HCT116 (cell line): ENCODE data around the gene NHSL2. TPM values are rescaled to one million over a fixed set of nuclear protein-coding genes. Genes with fewer than 3 reads are reported as not detected.

Experiments used
- ATAC-seq: fragments of 200-7000 bp; cut with Tn5 transposase; 2 replicates; pipeline ENCODE4 v1.9.1; 2020; ENCODE audit warnings: mild to moderate bottlenecking, moderate library complexity
- BruUV-seq: library from RNA; stranded (reverse); fragments of 400-500 nt; replicated peaks from 2 replicates; lab custom pipeline; 2021; lab: Mats Ljungman, UMichigan
- CTCF ChIA-PET: fragments of 300-600 bp; sonication (Branson Sonifier 250); formaldehyde crosslinking; loops from one replicate; lab custom pipeline; 2021; ENCODE audit warnings: antibody characterized with exemption; lab: Charles Lee
- POLR2A ChIA-PET: fragments of 300-600, 350-600 bp; sonication (Branson Sonifier 250); formaldehyde crosslinking; loops from one replicate; lab custom pipeline; 2021; ENCODE audit warnings: antibody characterized with exemption; lab: Charles Lee
- RAD21 ChIA-PET, 2 experiments: fragments of 300-600 bp; sonication (Branson Sonifier 250); formaldehyde crosslinking; loops; one replicate each; lab custom pipeline; 2023; ENCODE audit warnings: low total read pairs in 2 of 2; ENCODE audit not compliant: uncharacterized antibody in 2 of 2, unreplicated experiment in 2 of 2, low non-redundant PET in 1 of 2; lab: Charles Lee
- DNase-seq: peaks from one replicate; pipeline ENCODE4 v3.0.0-alpha.2; 2010; ENCODE audit warnings: low read depth, low spot score
- H2AFZ ChIP-seq: fragments of 200-600 bp; shearing (Covaris generic), sonication (generic); 2 replicates; pipeline ENCODE4 v1.6.1; 2017; ENCODE audit warnings: low read depth, mixed run types, mixed read lengths, antibody characterized with exemption, low read length; ENCODE audit not compliant: poor library complexity, severe bottlenecking
- H3K27ac ChIP-seq: 2 replicates; pipeline ENCODE4 v1.5.1; 2012; ENCODE audit warnings: low read depth, low read length
- H3K27me3 ChIP-seq: fragments of 200-600 bp; sonication (generic); 2 replicates; pipeline ENCODE4 v1.6.1; 2016; ENCODE audit warnings: mixed run types, low read length, mixed read lengths; ENCODE audit not compliant: insufficient read depth
- H3K36me3 ChIP-seq, 2 experiments: fragments of 200-500 bp in 1 of 2; fragments of 200-600 bp in 1 of 2; sonication (Bioruptor generic) in 1 of 2; sonication (generic) in 1 of 2; 2 replicates each; pipeline versions ENCODE4 v1.5.1 to v1.6.1; 2014 to 2016; ENCODE audit warnings: low read length in 2 of 2, inconsistent platforms in 1 of 2, mixed read lengths in 1 of 2, mixed run types in 1 of 2; ENCODE audit not compliant: insufficient read depth in 2 of 2, control insufficient read depth in 1 of 2
- H3K4me1 ChIP-seq, 2 experiments: fragments of 200-600 bp in 1 of 2; sonication (generic) in 1 of 2; 2 replicates each; pipeline versions ENCODE4 v1.5.1 to v1.6.1; 2012 to 2017; ENCODE audit warnings: low read length in 2 of 2, inconsistent platforms in 1 of 2, mild to moderate bottlenecking in 1 of 2, mixed read lengths in 1 of 2, mixed run types in 1 of 2, moderate library complexity in 1 of 2; ENCODE audit not compliant: insufficient read depth in 2 of 2, control insufficient read depth in 1 of 2
- H3K4me2 ChIP-seq: fragments of 200-600 bp; sonication (generic); 2 replicates; pipeline ENCODE4 v1.6.1; 2017; ENCODE audit warnings: mixed run types, low read length, mixed read lengths
- H3K4me3 ChIP-seq, 2 experiments: fragments of 200-600 bp in 1 of 2; sonication (generic) in 1 of 2; replicated peaks in 1 of 2; 2 replicates each; pipeline ENCODE4 v1.5.1; 2011 to 2016; ENCODE audit warnings: low read length in 2 of 2, control low read depth in 1 of 2, low read depth in 1 of 2, mild to moderate bottlenecking in 1 of 2, mixed read lengths in 1 of 2, mixed run types in 1 of 2
- H3K79me2 ChIP-seq: fragments of 200-600 bp; sonication (generic); 2 replicates; pipeline ENCODE4 v1.6.1; 2017; ENCODE audit warnings: mild to moderate bottlenecking, mixed run types, low read length, moderate library complexity, mixed read lengths; ENCODE audit not compliant: insufficient read depth
- H3K9ac ChIP-seq: fragments of 200-600 bp; sonication (generic); 2 replicates; pipeline ENCODE4 v1.6.1; 2016; ENCODE audit warnings: low read length, mixed read lengths
- H3K9me2 ChIP-seq: fragments of 200-600 bp; sonication (generic), shearing (Covaris generic); 2 replicates; pipeline ENCODE4 v1.6.1; 2017; ENCODE audit warnings: mixed run types, mild to moderate bottlenecking, moderate library complexity; ENCODE audit not compliant: insufficient read depth
- H3K9me3 ChIP-seq, 2 experiments: fragments of 200-500 bp in 1 of 2; fragments of 200-600 bp in 1 of 2; sonication (Bioruptor generic) in 1 of 2; sonication (generic) in 1 of 2; 2 replicates each; pipeline ENCODE4 v1.6.1; 2014 to 2017; ENCODE audit warnings: low read length in 2 of 2, mixed read lengths in 2 of 2, inconsistent platforms in 1 of 2, low read depth in 1 of 2, mild to moderate bottlenecking in 1 of 2, mixed run types in 1 of 2, moderate library complexity in 1 of 2; ENCODE audit not compliant: control insufficient read depth in 1 of 2, insufficient read depth in 1 of 2
- H4K20me1 ChIP-seq: fragments of 200-600 bp; sonication (generic), shearing (Covaris generic); 2 replicates; pipeline ENCODE4 v1.6.1; 2017; ENCODE audit warnings: mixed run types, mild to moderate bottlenecking, moderate library complexity; ENCODE audit not compliant: insufficient read depth
- CBX3 ChIP-seq: IDR thresholded peaks from 2 replicates; pipeline ENCODE4 v1.6.1; 2012; ENCODE audit warnings: low read depth
- CEBPB ChIP-seq: IDR thresholded peaks from 2 replicates; pipeline ENCODE4 v1.6.1; 2012; ENCODE audit warnings: low read depth
- EGR1 ChIP-seq: IDR thresholded peaks from 2 replicates; pipeline ENCODE4 v1.6.1; 2012; ENCODE audit warnings: low read depth
- ELF1 ChIP-seq: IDR thresholded peaks from 2 replicates; pipeline ENCODE4 v1.6.1; 2012; ENCODE audit warnings: low read depth, borderline replicate concordance
- EZH2 ChIP-seq: fragments of 200-600 bp; sonication (generic); IDR thresholded peaks from 2 replicates; pipeline ENCODE4 v1.6.1; 2017; ENCODE audit warnings: antibody characterized with exemption, mixed run types
- EZH2phosphoT487 ChIP-seq: fragments of 200-600 bp; IDR thresholded peaks from 2 replicates; pipeline ENCODE4 v1.6.1; 2018; ENCODE audit warnings: antibody characterized with exemption, borderline replicate concordance
- FOSL1 ChIP-seq: IDR thresholded peaks from 2 replicates; pipeline ENCODE4 v1.6.1; 2012; ENCODE audit warnings: low read depth
- MAX ChIP-seq: IDR thresholded peaks from 2 replicates; pipeline ENCODE4 v1.6.1; 2012
- POLR2A ChIP-seq: IDR thresholded peaks from 2 replicates; pipeline ENCODE4 v1.7.0; 2011; ENCODE audit warnings: borderline replicate concordance; ENCODE audit not compliant: insufficient read depth, insufficient read length; ENCODE audit errors: extremely low read depth
- POLR2AphosphoS5 ChIP-seq: IDR thresholded peaks from 2 replicates; pipeline ENCODE4 v1.6.1; 2011; ENCODE audit warnings: mild to moderate bottlenecking, low read depth, low read length, moderate library complexity
- RAD21 ChIP-seq: IDR thresholded peaks from 2 replicates; pipeline ENCODE4 v1.6.1; 2012; ENCODE audit warnings: low read depth, mild to moderate bottlenecking
- SIN3A ChIP-seq: IDR thresholded peaks from 2 replicates; pipeline ENCODE4 v1.6.1; 2012; ENCODE audit warnings: low read depth
- SP1 ChIP-seq: IDR thresholded peaks from 2 replicates; pipeline ENCODE4 v1.6.1; 2012; ENCODE audit warnings: low read depth
- TCF7L2 ChIP-seq: IDR thresholded peaks from 2 replicates; pipeline ENCODE4 v1.7.0; 2011; ENCODE audit warnings: borderline replicate concordance, inconsistent platforms; ENCODE audit not compliant: insufficient read depth, insufficient read length; ENCODE audit errors: extremely low read depth
- YY1 ChIP-seq: IDR thresholded peaks from 2 replicates; pipeline ENCODE4 v1.6.1; 2011; ENCODE audit warnings: low read length, low read depth, moderate library complexity, mild to moderate bottlenecking; ENCODE audit not compliant: insufficient replicate concordance; ENCODE audit errors: extremely low read depth
- intact Hi-C: fragments of 100-400 bp; cut with micrococcal nuclease; formaldehyde crosslinking; loops from 2 replicates; pipeline ENCODE4 v1.10.0; 2022
- total RNA-seq: library from RNA; stranded (reverse); gene quantifications from one replicate; pipeline ENCODE4 v1.2.1, GENCODE V29; 2021; ENCODE audit not compliant: unreplicated experiment
- TF ChIP-seq, protein P1 (sequence below): IDR thresholded peaks from 2 replicates; pipeline ENCODE4 v1.6.1; 2012
- TF ChIP-seq, protein P2 (sequence below): IDR thresholded peaks from 2 replicates; pipeline ENCODE4 v1.6.1; 2012; ENCODE audit warnings: low read depth
- TF ChIP-seq, protein P3 (sequence below): IDR thresholded peaks from 2 replicates; pipeline ENCODE4 v1.6.1; 2011; ENCODE audit warnings: mild to moderate bottlenecking, low read length, moderate library complexity; ENCODE audit not compliant: insufficient replicate concordance; ENCODE audit errors: extremely low read depth

Gene NHSL2
- total RNA-seq, 1 experiment from 2014 or later: 0.22 TPM

DNA sequence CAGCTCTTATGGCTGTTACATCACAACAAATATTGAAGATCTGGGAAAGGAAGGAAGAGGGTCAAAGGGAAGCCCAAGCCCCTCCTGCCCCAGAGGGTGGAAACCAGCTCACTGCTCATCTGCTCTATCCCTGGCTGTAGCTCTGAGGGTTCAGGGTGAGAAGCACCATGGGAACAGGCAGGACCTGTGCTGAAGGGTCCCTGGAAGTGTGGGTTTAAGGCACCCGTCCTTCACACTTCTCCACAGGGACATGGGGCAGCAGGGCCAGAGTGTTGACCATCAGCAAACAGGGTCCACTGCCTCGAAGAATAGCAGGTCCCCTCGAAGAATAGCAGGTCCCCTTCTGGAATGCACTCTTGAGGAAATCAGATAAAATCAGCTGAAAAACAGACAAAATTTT is 216.7 kb downstream of the NHSL2 start (continued):
- TF ChIP-seq EGR1 (no peak), POLR2A (no peak), MAX (no peak)
- TF ChIP-seq, protein P1, sequence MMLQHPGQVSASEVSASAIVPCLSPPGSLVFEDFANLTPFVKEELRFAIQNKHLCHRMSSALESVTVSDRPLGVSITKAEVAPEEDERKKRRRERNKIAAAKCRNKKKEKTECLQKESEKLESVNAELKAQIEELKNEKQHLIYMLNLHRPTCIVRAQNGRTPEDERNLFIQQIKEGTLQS: no peak
- TF ChIP-seq, protein P2, sequence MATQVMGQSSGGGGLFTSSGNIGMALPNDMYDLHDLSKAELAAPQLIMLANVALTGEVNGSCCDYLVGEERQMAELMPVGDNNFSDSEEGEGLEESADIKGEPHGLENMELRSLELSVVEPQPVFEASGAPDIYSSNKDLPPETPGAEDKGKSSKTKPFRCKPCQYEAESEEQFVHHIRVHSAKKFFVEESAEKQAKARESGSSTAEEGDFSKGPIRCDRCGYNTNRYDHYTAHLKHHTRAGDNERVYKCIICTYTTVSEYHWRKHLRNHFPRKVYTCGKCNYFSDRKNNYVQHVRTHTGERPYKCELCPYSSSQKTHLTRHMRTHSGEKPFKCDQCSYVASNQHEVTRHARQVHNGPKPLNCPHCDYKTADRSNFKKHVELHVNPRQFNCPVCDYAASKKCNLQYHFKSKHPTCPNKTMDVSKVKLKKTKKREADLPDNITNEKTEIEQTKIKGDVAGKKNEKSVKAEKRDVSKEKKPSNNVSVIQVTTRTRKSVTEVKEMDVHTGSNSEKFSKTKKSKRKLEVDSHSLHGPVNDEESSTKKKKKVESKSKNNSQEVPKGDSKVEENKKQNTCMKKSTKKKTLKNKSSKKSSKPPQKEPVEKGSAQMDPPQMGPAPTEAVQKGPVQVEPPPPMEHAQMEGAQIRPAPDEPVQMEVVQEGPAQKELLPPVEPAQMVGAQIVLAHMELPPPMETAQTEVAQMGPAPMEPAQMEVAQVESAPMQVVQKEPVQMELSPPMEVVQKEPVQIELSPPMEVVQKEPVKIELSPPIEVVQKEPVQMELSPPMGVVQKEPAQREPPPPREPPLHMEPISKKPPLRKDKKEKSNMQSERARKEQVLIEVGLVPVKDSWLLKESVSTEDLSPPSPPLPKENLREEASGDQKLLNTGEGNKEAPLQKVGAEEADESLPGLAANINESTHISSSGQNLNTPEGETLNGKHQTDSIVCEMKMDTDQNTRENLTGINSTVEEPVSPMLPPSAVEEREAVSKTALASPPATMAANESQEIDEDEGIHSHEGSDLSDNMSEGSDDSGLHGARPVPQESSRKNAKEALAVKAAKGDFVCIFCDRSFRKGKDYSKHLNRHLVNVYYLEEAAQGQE: no peak

- DNase-seq (no peak), ATAC-seq (no peak)
- H3K9me2 ChIP-seq: no peaks in the 10 kb centered on the region
- no peaks in the 10 kb centered on the region for H3K27me3 ChIP-seq
- peaks cover 4 to 18% of the 10 kb centered on the region in 2 experiments; a peak in 3 of 4 replicates for H3K4me1 ChIP-seq
- ChIA-PET CTCF (no interaction called here), POLR2A (no interaction called here), RAD21 (no interaction called here)
- no peak overlapping the region for H3K27ac ChIP-seq
- intact Hi-C loops: loop anchor here (5.0 to 10.0 kb wide), 2 partner anchors 126 to 254 kb away; no protein-coding TSS in a partner anchor
- H3K79me2 ChIP-seq: no peaks in the 10 kb centered on the region
- no peak overlapping the region for H3K4me2 ChIP-seq
- H3K36me3 ChIP-seq: no peaks in the 10 kb centered on the region
- no peak overlapping the region for H2AFZ ChIP-seq
- BruUV-seq: no TSS peak
- H3K9me3 ChIP-seq: no peaks in the 10 kb centered on the region
- no peak overlapping the region for H3K9ac ChIP-seq
- no peak overlapping the region for H3K4me3 ChIP-seq
- H4K20me1 ChIP-seq: no peaks in the 10 kb centered on the region
- TF ChIP-seq CBX3 (no peak), EZH2phosphoT487 (no peak), SP1 (no peak), EZH2 (no peak), RAD21 (no peak), SIN3A (no peak), EGR1 (no peak), POLR2A (no peak), FOSL1 (no peak), YY1 (no peak), CEBPB (no peak), TCF7L2 (no peak), ELF1 (no peak), POLR2AphosphoS5 (no peak)
- TF ChIP-seq, protein P3, sequence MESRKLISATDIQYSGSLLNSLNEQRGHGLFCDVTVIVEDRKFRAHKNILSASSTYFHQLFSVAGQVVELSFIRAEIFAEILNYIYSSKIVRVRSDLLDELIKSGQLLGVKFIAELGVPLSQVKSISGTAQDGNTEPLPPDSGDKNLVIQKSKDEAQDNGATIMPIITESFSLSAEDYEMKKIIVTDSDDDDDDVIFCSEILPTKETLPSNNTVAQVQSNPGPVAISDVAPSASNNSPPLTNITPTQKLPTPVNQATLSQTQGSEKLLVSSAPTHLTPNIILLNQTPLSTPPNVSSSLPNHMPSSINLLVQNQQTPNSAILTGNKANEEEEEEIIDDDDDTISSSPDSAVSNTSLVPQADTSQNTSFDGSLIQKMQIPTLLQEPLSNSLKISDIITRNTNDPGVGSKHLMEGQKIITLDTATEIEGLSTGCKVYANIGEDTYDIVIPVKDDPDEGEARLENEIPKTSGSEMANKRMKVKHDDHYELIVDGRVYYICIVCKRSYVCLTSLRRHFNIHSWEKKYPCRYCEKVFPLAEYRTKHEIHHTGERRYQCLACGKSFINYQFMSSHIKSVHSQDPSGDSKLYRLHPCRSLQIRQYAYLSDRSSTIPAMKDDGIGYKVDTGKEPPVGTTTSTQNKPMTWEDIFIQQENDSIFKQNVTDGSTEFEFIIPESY: no peak
- TF ChIP-seq, protein P1: no peak
Observed at GRCh38 chrX:72128183-72128834, 217.7 kb downstream of the NHSL2 start.
